NCI-H774 (cell line): ENCODE measurements around the gene PRRC2B.
A peak's percentile ranks its signal among the peaks of the same experiment; 100 is the strongest.
"Not testable (repeated sequence)": the region's sequence is repeated elsewhere in the genome, so short reads cannot be mapped to it uniquely, and the experiment has no call there.

Experiments
- DNase-seq: peaks from one replicate; lab custom pipeline; 2025; lab: John Stamatoyannopoulos, UW

Gene PRRC2B

GRCh38 chr9:131387394-131387793 is 6.5 kb upstream of the PRRC2B start:
- DNase-seq = no peak

GRCh38 chr9:131391020-131391419 is 2.9 kb upstream of the PRRC2B start:
- DNase-seq = no peak

- DNase-seq = no peak
Measured at GRCh38 chr9:131391504-131391903, 2.4 kb upstream of the PRRC2B start.

GRCh38 chr9:131394464-131395156 is 724 bp downstream of the PRRC2B start:
- DNase-seq = peak; percentile 35

- peak; percentile 19 for DNase-seq
Measured at GRCh38 chr9:131395157-131396098, 1.5 kb downstream of the PRRC2B start.

- DNase-seq = not testable (repeated sequence)
Measured at GRCh38 chr9:131396099-131396479, 2.2 kb downstream of the PRRC2B start.

- DNase-seq = no peak
Measured at GRCh38 chr9:131396626-131397025, 2.7 kb downstream of the PRRC2B start.

GRCh38 chr9:131397100-131397790 is 3.4 kb downstream of the PRRC2B start:
- DNase-seq = no peak

GRCh38 chr9:131398204-131398603 is 4.3 kb downstream of the PRRC2B start:
- no peak for DNase-seq

- no peak for DNase-seq
Measured at GRCh38 chr9:131399972-131400371, 6.1 kb downstream of the PRRC2B start.

- DNase-seq = no peak
Measured at GRCh38 chr9:131400627-131401026, 6.7 kb downstream of the PRRC2B start.

- no peak for DNase-seq
Measured at GRCh38 chr9:131402073-131402472, 8.2 kb downstream of the PRRC2B start.

- peak; percentile 49 for DNase-seq
Measured at GRCh38 chr9:131402738-131403492, 9.0 kb downstream of the PRRC2B start.

GRCh38 chr9:131403493-131403773 is 9.5 kb downstream of the PRRC2B start:
- no peak for DNase-seq

- no peak for DNase-seq
Measured at GRCh38 chr9:131404581-131404980, 10.7 kb downstream of the PRRC2B start.

GRCh38 chr9:131404987-131405386 is 11.1 kb downstream of the PRRC2B start:
- DNase-seq = no peak

- DNase-seq = no peak
Measured at GRCh38 chr9:131405428-131405827, 11.5 kb downstream of the PRRC2B start.

GRCh38 chr9:131405858-131406537 is 12.1 kb downstream of the PRRC2B start:
- DNase-seq = peak; percentile 36

- no peak for DNase-seq
Measured at GRCh38 chr9:131406563-131407436, 12.9 kb downstream of the PRRC2B start.

GRCh38 chr9:131407717-131408195 is 13.9 kb downstream of the PRRC2B start:
- DNase-seq = no peak
